Choroid plexus epithelial cell (primary cell): ENCODE results near the gene AGBL3.
"Not testable (repeated sequence)": the region's sequence is repeated elsewhere in the genome, so short reads cannot be mapped to it uniquely, and the experiment has no call there.

ENCODE experiments used
- DNase-seq: peaks from one replicate; pipeline ENCODE4 v3.0.0-alpha.2; 2010; ENCODE audit warnings: low read depth
- H3K4me3 ChIP-seq: 2 replicates; pipeline ENCODE4 v1.5.1; 2011; ENCODE audit warnings: low read depth, mild to moderate bottlenecking, control low read depth, low read length, moderate library complexity
- TF ChIP-seq, protein P1 (sequence below): conservative IDR thresholded peaks from 2 replicates; pipeline ENCODE4 v1.5.1; 2011; ENCODE audit warnings: low read depth, mild to moderate bottlenecking, control low read depth, inconsistent platforms, low read length, moderate library complexity

AGBL3 gene

GRCh38 chr7:135109976-135110375 is 123.7 kb downstream of the AGBL3 start:
- no peak overlapping the region for H3K4me3 ChIP-seq
- no peak for DNase-seq
- TF ChIP-seq, protein P1, sequence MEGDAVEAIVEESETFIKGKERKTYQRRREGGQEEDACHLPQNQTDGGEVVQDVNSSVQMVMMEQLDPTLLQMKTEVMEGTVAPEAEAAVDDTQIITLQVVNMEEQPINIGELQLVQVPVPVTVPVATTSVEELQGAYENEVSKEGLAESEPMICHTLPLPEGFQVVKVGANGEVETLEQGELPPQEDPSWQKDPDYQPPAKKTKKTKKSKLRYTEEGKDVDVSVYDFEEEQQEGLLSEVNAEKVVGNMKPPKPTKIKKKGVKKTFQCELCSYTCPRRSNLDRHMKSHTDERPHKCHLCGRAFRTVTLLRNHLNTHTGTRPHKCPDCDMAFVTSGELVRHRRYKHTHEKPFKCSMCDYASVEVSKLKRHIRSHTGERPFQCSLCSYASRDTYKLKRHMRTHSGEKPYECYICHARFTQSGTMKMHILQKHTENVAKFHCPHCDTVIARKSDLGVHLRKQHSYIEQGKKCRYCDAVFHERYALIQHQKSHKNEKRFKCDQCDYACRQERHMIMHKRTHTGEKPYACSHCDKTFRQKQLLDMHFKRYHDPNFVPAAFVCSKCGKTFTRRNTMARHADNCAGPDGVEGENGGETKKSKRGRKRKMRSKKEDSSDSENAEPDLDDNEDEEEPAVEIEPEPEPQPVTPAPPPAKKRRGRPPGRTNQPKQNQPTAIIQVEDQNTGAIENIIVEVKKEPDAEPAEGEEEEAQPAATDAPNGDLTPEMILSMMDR = no peak

DNA sequence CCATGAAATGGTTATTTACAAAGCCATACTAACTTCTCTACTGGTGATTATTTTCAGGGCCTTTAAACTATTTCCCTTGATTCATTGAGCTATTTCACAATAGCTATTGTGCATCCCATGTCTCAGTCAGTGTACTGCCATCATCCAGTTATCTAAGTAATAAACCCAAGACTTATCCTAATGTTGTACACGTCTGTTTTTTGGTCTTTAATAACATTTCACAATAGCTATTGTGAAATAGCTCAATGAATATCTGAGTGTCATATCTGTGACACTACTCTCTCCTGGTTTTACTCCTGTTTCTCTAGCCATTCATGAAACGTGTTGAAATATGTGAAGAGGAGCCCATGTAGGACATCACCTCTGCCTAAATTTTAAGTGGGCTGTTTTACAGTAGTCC is 125.1 kb downstream of the AGBL3 start:
- peak; percentile 12 for DNase-seq
- H3K4me3 ChIP-seq = no peak overlapping the region
- TF ChIP-seq, protein P1 = no peak

DNA sequence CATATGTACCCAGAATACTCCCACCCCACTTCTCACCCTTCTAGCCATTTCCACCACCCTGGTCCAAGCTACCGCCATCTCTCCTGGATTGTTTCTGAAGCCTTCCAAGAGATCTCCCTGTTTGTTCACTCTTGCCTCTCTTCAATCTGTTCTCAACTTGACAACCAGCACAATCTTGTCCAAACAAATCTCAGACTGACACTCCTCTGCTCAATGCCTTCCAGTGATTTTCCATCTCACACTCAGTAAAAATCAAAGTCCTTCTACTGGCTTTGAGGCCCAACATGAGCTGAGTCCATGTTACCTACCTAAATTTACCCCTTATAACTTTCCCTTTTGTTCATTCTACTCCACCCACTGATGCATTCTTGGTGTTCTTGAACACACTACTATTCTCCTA is 128.3 kb downstream of the AGBL3 start:
- TF ChIP-seq, protein P1 = no peak
- DNase-seq = no peak
- no peak overlapping the region for H3K4me3 ChIP-seq

DNA sequence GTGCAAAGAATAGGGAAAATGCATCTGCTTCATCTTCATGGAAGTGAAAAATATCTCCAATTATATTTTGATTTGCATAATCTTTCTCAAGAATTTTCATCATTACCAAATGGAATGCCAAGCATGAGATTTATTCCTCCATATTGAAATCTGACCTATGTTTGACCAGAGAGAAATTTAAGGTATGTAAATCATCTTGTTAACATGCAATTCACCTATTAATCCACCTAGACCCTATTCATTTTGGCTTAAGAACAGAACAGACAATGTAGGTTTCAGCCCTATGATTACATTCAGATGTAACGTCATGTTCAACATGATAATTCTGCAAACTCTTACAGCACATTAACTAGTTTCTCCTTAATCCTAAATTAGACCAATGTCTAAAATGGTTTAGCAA is 130.8 kb downstream of the AGBL3 start:
- no peak for DNase-seq
- TF ChIP-seq, protein P1 = no peak
- no peak overlapping the region for H3K4me3 ChIP-seq

GRCh38 chr7:135121868-135122267 is 135.6 kb downstream of the AGBL3 start:
- no peak overlapping the region for H3K4me3 ChIP-seq
- TF ChIP-seq, protein P1 = no peak
- DNase-seq = peak; percentile 41

- H3K4me3 ChIP-seq, DNase-seq: not testable (repeated sequence)
These were observed 138.3 kb downstream of the AGBL3 start for GRCh38 chr7:135124631-135125030.

DNA sequence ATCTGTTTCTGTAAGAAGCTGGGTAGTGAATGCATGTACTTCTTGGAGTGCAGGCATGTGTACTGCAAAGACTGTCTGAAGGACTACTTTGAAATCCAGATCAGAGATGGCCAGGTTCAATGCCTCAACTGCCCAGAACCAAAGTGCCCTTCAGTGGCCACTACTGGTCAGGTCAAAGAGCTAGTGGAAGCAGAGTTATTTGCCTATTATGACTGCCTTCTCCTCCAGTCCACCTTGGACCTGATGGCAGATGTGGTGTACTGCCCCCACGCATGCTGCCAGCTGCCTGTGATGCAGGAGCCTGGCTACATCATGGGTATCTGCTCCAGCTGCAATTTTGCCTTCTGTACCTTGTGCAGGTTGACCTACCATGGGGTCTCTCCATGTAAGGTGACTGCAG is 142.6 kb downstream of the AGBL3 start:
- H3K4me3 ChIP-seq = no peak overlapping the region
- TF ChIP-seq, protein P1 = no peak
- no peak for DNase-seq

- DNase-seq = no peak
- no peak overlapping the region for H3K4me3 ChIP-seq
- TF ChIP-seq, protein P1 = no peak
These were observed 143.3 kb downstream of the AGBL3 start for GRCh38 chr7:135129579-135129978.
